Activated T-cell treated with anti-CD3 and anti-CD28 coated beads, Interleukin-2, amount 50 U/mL, for 4 hours (primary cell): Measurements from ENCODE around the gene DNAJB11. TPM values are rescaled to one million over a fixed set of nuclear protein-coding genes. Genes with fewer than 3 reads are reported as not detected.
"Not testable (repeated sequence)": the region's sequence is repeated elsewhere in the genome, so short reads cannot be mapped to it uniquely, and the experiment has no call there.

Experiments
- ATAC-seq, 2 donors: fragments of 200-7000 bp; cut with Tn5 transposase; one replicate each; pipeline ENCODE4 v1.10.0; 2021
- DNase-seq: peaks from one replicate; pipeline ENCODE4 v3.0.0-alpha.2; 2020
- H3K27me3 Mint-ChIP-seq: one replicate; pipeline ENCODE4 v1.8.0; 2021; ENCODE audit warnings: low read depth, mixed read lengths
- H3K36me3 Mint-ChIP-seq: one replicate; pipeline ENCODE4 v1.8.0; 2022; ENCODE audit warnings: mixed read lengths; ENCODE audit not compliant: insufficient read depth
- H3K4me1 Mint-ChIP-seq: one replicate; pipeline ENCODE4 v1.8.0; 2021; ENCODE audit warnings: low read depth, mixed read lengths
- H3K4me3 Mint-ChIP-seq: one replicate; pipeline ENCODE4 v1.8.0; 2021; ENCODE audit warnings: mild to moderate bottlenecking, moderate library complexity, mixed read lengths
- H3K9me3 Mint-ChIP-seq: one replicate; pipeline ENCODE4 v1.8.0; 2021; ENCODE audit warnings: mixed read lengths
- total RNA-seq, 3 donors: library from RNA; stranded (reverse); gene quantifications; one replicate each; pipeline ENCODE4 v1.2.1, GENCODE V29; 2021

The DNAJB11 gene
- total RNA-seq, 3 donors from 2014 or later = 88.5 to 98.1 (median 91.1) TPM

DNA sequence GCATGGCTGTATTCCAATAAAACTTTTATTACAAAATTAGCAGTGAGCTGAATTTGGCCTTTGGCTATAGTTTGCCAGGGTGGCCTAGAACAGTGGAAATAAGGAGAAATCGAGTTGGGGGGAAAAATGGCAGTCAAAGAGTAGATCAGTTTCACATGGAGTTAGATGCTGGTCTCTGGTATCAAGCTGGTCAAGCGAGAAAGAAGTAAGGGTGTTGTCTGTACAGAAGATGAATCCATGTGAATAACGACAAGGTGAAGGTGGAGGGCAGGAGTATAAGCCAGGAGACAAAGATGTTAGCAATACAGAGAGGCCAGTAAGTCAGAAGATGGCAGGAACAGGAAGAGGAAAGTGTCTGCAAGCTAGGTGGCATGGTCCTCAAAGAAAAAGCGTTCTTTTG lies 54.1 kb downstream of the DNAJB11 start:
- ATAC-seq (no peak), DNase-seq (no peak)
- H3K4me1 Mint-ChIP-seq = no peaks in the 10 kb centered on the region
- H3K9me3 Mint-ChIP-seq = no peaks in the 10 kb centered on the region
- H3K4me3 Mint-ChIP-seq = no peak overlapping the region
- H3K36me3 Mint-ChIP-seq = no peaks in the 10 kb centered on the region
- peaks cover 8% of the 10 kb centered on the region for H3K27me3 Mint-ChIP-seq

DNA sequence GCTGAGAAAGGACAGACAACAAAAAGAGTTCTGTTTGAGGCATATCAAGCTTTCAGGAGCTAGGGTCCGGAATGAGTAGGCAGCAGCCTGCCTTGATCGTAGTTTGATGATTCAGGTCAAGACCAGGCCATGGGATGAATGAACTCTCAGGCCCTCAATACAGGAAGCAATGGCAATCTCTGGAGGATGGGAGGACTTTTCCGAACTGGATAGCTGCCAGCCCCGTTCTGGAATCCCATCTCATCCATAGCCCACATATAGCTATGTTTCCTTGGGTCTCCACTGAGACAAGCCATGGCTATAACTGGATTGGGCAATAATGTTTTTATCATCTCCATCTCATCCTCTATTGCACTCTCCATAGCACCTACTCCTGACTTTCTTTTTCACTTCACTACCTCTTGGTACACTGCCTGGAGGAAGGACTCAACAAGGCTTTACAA lies 55.1 kb downstream of the DNAJB11 start:
- H3K9me3 Mint-ChIP-seq = no peaks in the 10 kb centered on the region
- ATAC-seq = no peak
- H3K4me1 Mint-ChIP-seq = no peaks in the 10 kb centered on the region
- H3K4me3 Mint-ChIP-seq = no peak overlapping the region
- peaks cover 9% of the 10 kb centered on the region for H3K27me3 Mint-ChIP-seq
- DNase-seq = no peak
- no peaks in the 10 kb centered on the region for H3K36me3 Mint-ChIP-seq

DNA sequence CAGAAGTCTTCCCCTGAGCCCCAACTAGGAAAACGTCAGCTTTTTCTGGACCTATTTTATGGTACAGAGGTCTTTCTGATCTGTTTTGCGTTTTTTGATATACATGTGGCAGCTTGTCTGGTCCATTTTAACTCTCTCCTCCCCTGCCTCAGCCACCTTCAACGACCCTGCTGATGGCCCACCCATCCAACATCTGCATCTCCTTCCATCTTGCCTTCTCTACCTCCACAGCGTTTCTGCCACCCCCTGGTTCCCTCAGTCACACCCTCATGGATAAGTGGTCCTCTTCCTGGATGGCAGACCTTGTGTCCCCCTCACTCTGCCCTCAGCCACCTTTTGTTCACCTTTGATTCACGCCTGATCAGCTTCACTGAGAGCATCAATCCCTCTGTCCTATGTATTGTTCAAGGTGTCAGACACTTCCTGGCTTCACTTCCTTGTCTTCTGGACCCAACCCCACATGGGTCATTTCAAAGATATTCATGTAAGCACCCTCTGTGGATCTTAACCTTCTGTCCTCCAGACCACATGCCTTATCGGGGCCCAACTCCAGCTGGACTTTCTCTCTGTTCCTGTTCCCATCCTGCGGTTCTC lies 55.8 kb downstream of the DNAJB11 start:
- H3K36me3 Mint-ChIP-seq = no peaks in the 10 kb centered on the region
- ATAC-seq = no peak
- H3K4me3 Mint-ChIP-seq = no peak overlapping the region
- H3K4me1 Mint-ChIP-seq = no peaks in the 10 kb centered on the region
- no peaks in the 10 kb centered on the region for H3K9me3 Mint-ChIP-seq
- no peak for DNase-seq
- peaks cover 11% of the 10 kb centered on the region for H3K27me3 Mint-ChIP-seq

DNA sequence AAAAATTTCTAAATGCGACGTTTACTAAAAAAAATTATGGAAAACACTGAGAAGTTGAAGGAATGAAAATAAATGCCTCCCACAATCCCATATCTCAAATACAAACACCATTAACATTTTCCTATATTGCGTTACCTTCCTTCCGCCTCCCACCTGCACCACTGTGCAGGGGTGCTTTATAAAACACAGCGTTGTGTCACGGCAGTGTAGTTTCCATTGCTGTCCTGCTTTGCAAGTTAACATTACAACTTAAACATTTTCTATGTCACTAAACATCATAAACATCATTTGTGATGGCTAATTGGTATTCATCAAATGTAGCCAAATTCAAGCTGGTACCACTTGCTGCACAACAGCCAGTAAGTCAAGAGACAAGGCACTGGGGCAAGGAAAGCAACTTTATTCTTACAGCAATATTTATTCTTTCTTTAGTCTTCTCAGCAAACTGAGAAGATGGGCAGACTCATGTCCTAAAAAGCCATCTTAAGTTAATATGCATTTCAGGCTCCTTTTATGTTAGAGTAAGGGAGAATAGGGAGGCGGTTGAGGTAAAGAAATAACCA lies 57.4 kb downstream of the DNAJB11 start:
- H3K4me1 Mint-ChIP-seq = no peaks in the 10 kb centered on the region
- ATAC-seq = no peak
- DNase-seq = no peak
- no peaks in the 10 kb centered on the region for H3K9me3 Mint-ChIP-seq
- peaks cover 9% of the 10 kb centered on the region for H3K27me3 Mint-ChIP-seq
- no peaks in the 10 kb centered on the region for H3K36me3 Mint-ChIP-seq
- no peak overlapping the region for H3K4me3 Mint-ChIP-seq

DNA sequence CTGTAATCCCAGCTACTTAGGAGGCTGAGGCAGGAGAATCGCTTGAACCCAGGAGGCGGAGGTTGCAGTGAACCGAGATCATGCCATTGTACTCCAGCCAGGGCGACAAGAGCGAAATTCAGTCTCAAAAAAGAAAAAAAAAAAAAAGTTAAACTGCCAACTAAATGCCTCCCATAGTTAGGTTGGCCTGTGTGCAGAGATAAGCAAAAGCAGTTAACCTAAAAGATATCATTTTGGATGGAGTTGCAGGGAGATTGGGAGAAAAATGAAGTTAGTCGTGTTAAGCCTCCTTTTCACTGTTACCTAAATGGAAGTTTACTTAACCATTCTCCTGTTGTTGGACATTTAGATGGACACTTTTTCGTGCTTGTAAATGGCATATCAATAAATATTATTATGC lies 58.2 kb downstream of the DNAJB11 start:
- Mint-ChIP-seq H3K4me3 (no peak overlapping the region), H3K4me1 (no peaks in the 10 kb centered on the region), H3K36me3 (no peaks in the 10 kb centered on the region), H3K27me3 (peaks cover 9% of the 10 kb centered on the region), H3K9me3 (no peaks in the 10 kb centered on the region)
- ATAC-seq (no peak), DNase-seq (no peak)

DNA sequence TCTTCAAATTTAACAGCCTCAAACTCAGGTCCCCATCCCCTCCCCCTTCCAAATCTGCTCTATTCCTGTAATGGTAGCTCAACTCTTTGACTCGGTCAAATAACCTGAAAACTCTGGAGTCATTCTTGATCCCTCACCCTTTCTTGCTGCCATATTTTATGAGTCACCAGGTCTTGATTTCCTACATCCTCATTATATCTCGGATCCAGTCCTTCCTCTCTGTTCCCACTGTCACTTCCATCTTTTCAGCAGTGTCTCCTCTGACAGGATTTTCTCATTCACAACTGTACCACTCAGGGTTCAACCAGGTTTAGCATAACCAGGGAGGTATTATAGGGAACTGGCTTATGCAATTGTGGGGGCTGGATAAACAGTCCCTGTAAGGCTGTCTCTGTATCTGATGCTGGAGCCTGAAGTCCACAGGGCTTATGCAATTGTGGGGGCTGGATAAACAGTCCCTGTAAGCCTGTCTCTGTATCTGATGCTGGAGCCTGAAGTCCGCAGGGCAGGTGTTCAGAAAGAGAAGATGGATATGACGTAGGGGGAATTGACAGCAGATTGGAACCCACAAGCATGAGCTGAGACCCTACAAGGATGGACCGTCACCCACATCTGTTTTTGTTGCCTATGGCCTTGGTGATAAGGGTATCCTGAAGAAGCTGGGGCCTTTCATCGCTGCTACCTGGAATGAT lies 60.6 kb downstream of the DNAJB11 start:
- Mint-ChIP-seq H3K4me3 (no peak overlapping the region), H3K36me3 (no peaks in the 10 kb centered on the region), H3K9me3 (no peaks in the 10 kb centered on the region), H3K4me1 (no peaks in the 10 kb centered on the region), H3K27me3 (peaks cover 9% of the 10 kb centered on the region)
- ATAC-seq (no peak), DNase-seq (no peak)

DNA sequence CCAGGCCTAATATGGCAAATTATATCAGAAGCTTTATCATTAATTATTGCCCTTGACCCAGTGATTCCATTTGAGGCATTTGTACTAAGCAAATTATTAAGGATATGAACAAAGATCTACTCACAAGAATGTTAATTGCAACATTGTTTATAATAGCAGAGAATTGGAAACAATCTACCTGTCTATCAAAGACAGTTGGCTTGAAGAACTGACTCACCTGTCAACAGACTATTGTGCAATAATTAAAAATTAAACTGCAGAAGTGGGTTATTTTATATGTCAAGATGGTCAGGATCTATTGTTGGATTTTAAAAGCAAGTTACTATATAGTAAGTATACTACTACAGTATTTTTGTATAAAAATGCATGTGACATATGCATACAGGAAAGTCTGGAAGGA lies 63.0 kb downstream of the DNAJB11 start:
- no peaks in the 10 kb centered on the region for H3K36me3 Mint-ChIP-seq
- no peaks in the 10 kb centered on the region for H3K9me3 Mint-ChIP-seq
- peaks cover 9% of the 10 kb centered on the region for H3K27me3 Mint-ChIP-seq
- H3K4me3 Mint-ChIP-seq = no peak overlapping the region
- DNase-seq = no peak
- H3K4me1 Mint-ChIP-seq = no peaks in the 10 kb centered on the region
- no peak for ATAC-seq

DNA sequence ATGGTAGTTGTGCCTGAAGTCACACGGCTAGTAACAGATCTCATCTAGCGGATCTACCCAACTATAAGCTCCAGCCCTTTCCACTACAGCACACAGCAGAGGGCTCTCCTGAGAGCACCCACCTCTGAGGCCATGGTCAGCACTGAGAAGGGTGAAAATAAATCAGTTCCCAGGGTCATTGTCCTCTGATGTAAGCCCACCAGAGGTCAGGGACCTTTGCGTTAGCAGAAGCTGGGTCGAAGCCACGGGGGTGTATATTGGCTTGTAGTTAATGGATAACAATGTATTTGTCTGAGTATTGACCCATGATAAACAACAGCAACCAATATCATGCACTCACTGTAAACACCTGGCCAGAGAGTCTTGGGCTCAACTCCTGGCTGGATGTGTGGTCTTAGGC lies 63.7 kb downstream of the DNAJB11 start:
- not testable (repeated sequence) for H3K36me3 Mint-ChIP-seq, H3K27me3 Mint-ChIP-seq, DNase-seq, ATAC-seq, H3K9me3 Mint-ChIP-seq, H3K4me1 Mint-ChIP-seq, H3K4me3 Mint-ChIP-seq

Other genes with a start within 250 kb of the DNAJB11 start
- 1 to 10 TPM in 1 of 3 donors, under 1 TPM in 2; 0.27 to 1.2 (median 0.40) TPM for gene DGKG, start 208.5 kb upstream of the DNAJB11 start, total RNA-seq
- 1 to 10 TPM; 1.7 to 1.8 (median 1.8) TPM for gene CRYGS, start 26.3 kb upstream of the DNAJB11 start, total RNA-seq
- gene TBCCD1, start 3.4 kb upstream of the DNAJB11 start, total RNA-seq = 10 to 100 TPM; 12.1 to 14.4 (median 12.4) TPM
- gene AHSG, start 42.3 kb downstream of the DNAJB11 start, total RNA-seq = under 1 TPM; 0.66 to 0.86 (median 0.84) TPM
- gene FETUB, start 69.7 kb downstream of the DNAJB11 start, total RNA-seq = not detected
- not detected for gene HRG, start 95.3 kb downstream of the DNAJB11 start, total RNA-seq
- under 1 TPM; 0.13 to 0.35 (median 0.28) TPM for gene KNG1, start 146.6 kb downstream of the DNAJB11 start, total RNA-seq
- 100 to 1,000 TPM; 665 to 738 (median 720) TPM for gene EIF4A2, start 212.9 kb downstream of the DNAJB11 start, total RNA-seq
- gene RFC4, start 235.8 kb downstream of the DNAJB11 start, total RNA-seq = 10 to 100 TPM; 91.0 to 92.4 (median 92.2) TPM